ENCODE data around the gene OR1E1. TPM values are rescaled to one million over a fixed set of nuclear protein-coding genes. Genes with fewer than 3 reads are reported as not detected.
A peak's percentile ranks its signal among the peaks of the same experiment; 100 is the strongest.
"Not testable (repeated sequence)": the region's sequence is repeated elsewhere in the genome, so short reads cannot be mapped to it uniquely, and the experiment has no call there.

OR1E1 gene
- total and polyA plus RNA-seq, 8 donors = not detected

- DNase-seq = no peak
- no peak for TF ChIP-seq CTCF (IDR thresholded peaks at IDR 0.05)
- intact Hi-C loops (cut with DNase I) = no loop called here
- Histone ChIP-seq H3K4me1 (no peaks in the 10 kb centered on the region), H3K36me3 (no peaks in the 10 kb centered on the region), H3K9me3 (no peaks in the 10 kb centered on the region), H3K27ac (no peak overlapping the region), H3K4me3 (no peak overlapping the region), H3K27me3 (no peaks in the 10 kb centered on the region)
- no peak for FAIRE-seq
- ATAC-seq = no peak
- WGBS, 2 donors = 42 to 47% methylated on average over 6 of the region's 6 CpGs
These were observed 1.8 kb upstream of the OR1E1 start for GRCh38 chr17:3400055-3400454.

GRCh38 chr17:3397801-3398200 lies 409 bp downstream of the OR1E1 start:
- H3K27me3 ChIP-seq; H3K9me3 ChIP-seq; intact Hi-C loops (cut with DNase I); H3K4me1 ChIP-seq; FAIRE-seq; H3K27ac ChIP-seq; DNase-seq; H3K36me3 ChIP-seq; H3K4me3 ChIP-seq: not testable (repeated sequence)
- ATAC-seq = peak in 1 of 4 donors; percentile 27
- WGBS, 2 donors = 34 to 40% methylated on average over 7 of the region's 7 CpGs

- no peak for DNase-seq
- Histone ChIP-seq H3K4me1 (no peaks in the 10 kb centered on the region), H3K4me3 (no peak overlapping the region), H3K27me3 (peaks cover 0 to 18% (median 2%) of the 10 kb centered on the region in 4 donors), H3K9me3 (no peaks in the 10 kb centered on the region), H3K36me3 (no peaks in the 10 kb centered on the region), H3K27ac (no peak overlapping the region)
- 49 to 56% methylated on average over 4 of the region's 4 CpGs for WGBS, 2 donors
- no peak for FAIRE-seq
- intact Hi-C loops (cut with DNase I) = no loop called here
- ATAC-seq = no peak
- no peak for TF ChIP-seq CTCF (IDR thresholded peaks at IDR 0.05)
These were observed 8.4 kb downstream of the OR1E1 start for GRCh38 chr17:3389791-3390190.

GRCh38 chr17:3385869-3386816 lies 12.1 kb downstream of the OR1E1 start, which contains the start of gene OR3A2:
Gene OR3A2 (minus strand): TSS chr17:3386308.
- Histone ChIP-seq H3K27ac (no peak within 1 kb of the TSS), H3K4me1 (no peaks in the 10 kb centered on the region), H3K4me3 (peak within 1 kb of the TSS in 1 of 4 donors; percentile 8), H3K27me3 (peaks cover 0 to 23% (median 2%) of the 10 kb centered on the region in 4 donors), H3K9me3 (no peaks in the 10 kb centered on the region), H3K36me3 (no peaks in the 10 kb centered on the region)
- FAIRE-seq = no peak
- ATAC-seq = peak in 1 of 4 donors; percentile 68
- 23% methylated on average over 85 to 92 of the region's 92 CpGs for WGBS, 2 donors
- TF ChIP-seq CTCF (IDR thresholded peaks at IDR 0.05) = no peak
- peak in 1 of 6 donors; percentile 31 for DNase-seq
- intact Hi-C loops (cut with DNase I) = no loop called here

- H3K36me3 ChIP-seq = no peaks in the 10 kb centered on the region
- DNase-seq (no peak), ATAC-seq (no peak), FAIRE-seq (no peak)
- intact Hi-C loops (cut with DNase I) = no loop called here
- H3K27me3 ChIP-seq = peaks cover 0 to 23% (median 2%) of the 10 kb centered on the region in 4 donors
- no peak overlapping the region for H3K4me3 ChIP-seq
- no peaks in the 10 kb centered on the region for H3K9me3 ChIP-seq
- no peaks in the 10 kb centered on the region for H3K4me1 ChIP-seq
- 54 to 63% methylated on average over 5 of the region's 5 CpGs for WGBS, 2 donors
- H3K27ac ChIP-seq = no peak overlapping the region
- no peak for TF ChIP-seq CTCF (IDR thresholded peaks at IDR 0.05)
These were observed 16.3 kb downstream of the OR1E1 start for GRCh38 chr17:3381957-3382356.
